Subcutaneous abdominal adipose tissue (tissue), 5 donors: ENCODE data around the gene CCNE1.

Experiments used
- H3K27ac ChIP-seq: one replicate; pipeline ENCODE4 v1.7.0; 2013; ENCODE audit warnings: low read depth, mild to moderate bottlenecking, inconsistent platforms, low read length, moderate library complexity
- H3K27me3 ChIP-seq, 5 donors: one replicate each; pipeline ENCODE4 v1.7.0; 2013; ENCODE audit warnings: low read length in 5 of 5, inconsistent platforms in 1 of 5; ENCODE audit not compliant: control insufficient read depth in 5 of 5, insufficient read depth in 4 of 5
- H3K36me3 ChIP-seq, 5 donors: one replicate each; pipeline ENCODE4 v1.7.0; 2013; ENCODE audit warnings: low read length in 5 of 5; ENCODE audit not compliant: control insufficient read depth in 5 of 5, insufficient read depth in 5 of 5
- H3K4me1 ChIP-seq, 5 donors: one replicate each; pipeline ENCODE4 v1.7.0; 2013; ENCODE audit warnings: low read length in 5 of 5, mild to moderate bottlenecking in 3 of 5, moderate library complexity in 1 of 5; ENCODE audit not compliant: control insufficient read depth in 5 of 5, insufficient read depth in 5 of 5
- H3K4me3 ChIP-seq, 5 donors: one replicate each; pipeline ENCODE4 v1.7.0; 2013; ENCODE audit warnings: low read length in 5 of 5, low read depth in 1 of 5
- H3K9ac ChIP-seq, 5 donors: one replicate each; pipeline ENCODE4 v1.7.0; 2013; ENCODE audit warnings: low read length in 5 of 5, mild to moderate bottlenecking in 4 of 5, moderate library complexity in 3 of 5
- H3K9me3 ChIP-seq, 5 donors: one replicate each; pipeline ENCODE4 v1.7.0; 2013; ENCODE audit warnings: low read length in 5 of 5; ENCODE audit not compliant: control insufficient read depth in 5 of 5
- donor health status: healthy.
- donor health status: healthy.
- donor health status: healthy.
- donor health status: healthy.
- donor health status: healthy.

Gene CCNE1

DNA sequence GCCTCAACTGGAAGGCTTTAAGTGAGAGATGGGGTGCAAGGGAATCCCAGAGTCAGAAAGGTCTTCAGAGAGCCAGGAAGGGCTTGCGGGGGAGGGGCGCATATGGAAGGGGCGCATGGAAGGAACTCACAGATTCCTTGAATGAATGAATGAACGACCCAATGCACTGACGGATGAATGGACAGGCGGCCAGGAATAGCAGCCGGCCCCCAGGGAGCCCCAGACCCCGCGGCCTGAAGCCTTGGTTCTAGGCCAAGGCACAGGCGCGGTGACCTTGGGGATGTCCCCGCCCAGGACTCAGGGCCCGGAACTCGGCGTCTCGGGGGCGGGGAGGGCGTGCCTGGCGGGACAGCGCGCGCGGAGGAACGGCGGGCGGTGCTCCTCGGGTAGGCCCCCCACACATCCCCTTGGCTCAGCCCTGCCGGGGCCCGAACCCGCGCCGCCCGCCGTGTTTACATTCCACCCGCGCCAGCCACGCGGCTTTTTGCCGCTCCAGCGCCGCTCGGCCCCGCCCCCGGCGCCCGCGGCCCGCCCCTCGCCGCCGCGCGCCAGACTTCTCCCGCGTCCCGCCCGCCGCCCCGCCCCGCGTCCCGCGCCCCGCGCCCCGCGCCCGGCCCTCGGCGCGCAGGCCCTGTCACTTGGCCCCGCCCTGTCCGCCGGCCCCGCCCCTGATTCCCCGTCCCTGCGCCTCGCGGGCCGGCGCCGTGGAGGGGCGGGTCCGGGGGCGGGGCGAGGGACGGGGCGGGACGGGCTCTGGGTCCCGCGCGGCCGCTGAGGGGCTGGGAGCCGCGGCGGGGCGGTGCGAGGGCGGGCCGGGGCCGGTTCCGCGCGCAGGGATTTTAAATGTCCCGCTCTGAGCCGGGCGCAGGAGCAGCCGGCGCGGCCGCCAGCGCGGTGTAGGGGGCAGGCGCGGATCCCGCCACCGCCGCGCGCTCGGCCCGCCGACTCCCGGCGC is at the start of gene CCNE1:
Gene CCNE1 (plus strand): TSS at position 867 of the 955 bp plus-strand sequence. CDS start 565 bp downstream, outside the sequence.
- Histone ChIP-seq H3K4me3 (peak within 1 kb of the TSS; percentile 19 to 63 (median 58)), H3K36me3 (no peaks in the 10 kb centered on the region), H3K27me3 (no peaks in the 10 kb centered on the region), H3K9ac (peak within 1 kb of the TSS in 3 of 5 donors; percentile 35 to 62 (median 37)), H3K4me1 (peaks cover 0 to 13% (median 11%) of the 10 kb centered on the region in 5 donors), H3K9me3 (no peaks in the 10 kb centered on the region), H3K27ac (no peak within 1 kb of the TSS)

DNA sequence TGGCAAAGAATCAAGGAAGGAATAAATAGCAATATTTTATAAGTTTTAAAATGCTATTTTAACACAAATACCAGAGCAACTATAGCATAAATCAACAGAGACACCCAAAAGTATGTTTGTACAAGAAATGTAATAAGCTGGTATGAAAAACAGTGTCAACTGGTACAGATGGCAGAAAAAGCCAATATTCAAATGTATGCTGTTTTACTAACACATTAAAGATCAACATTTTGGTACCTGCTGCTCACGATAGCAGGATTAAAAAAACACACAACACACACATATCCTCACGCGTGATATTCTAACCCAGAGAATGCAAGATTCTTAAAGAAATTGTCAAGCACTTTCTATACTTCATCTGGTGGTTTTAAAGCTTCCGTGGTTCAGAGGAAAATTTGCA is 48.6 kb upstream of the CCNE1 start:
- no peaks in the 10 kb centered on the region for H3K9me3 ChIP-seq
- H3K4me1 ChIP-seq: peaks cover 0 to 5% (median 4%) of the 10 kb centered on the region in 5 donors
- no peaks in the 10 kb centered on the region for H3K36me3 ChIP-seq
- H3K9ac ChIP-seq: no peak overlapping the region
- peaks cover 0 to 5% (median 0%) of the 10 kb centered on the region in 5 donors for H3K27me3 ChIP-seq
- no peak overlapping the region for H3K4me3 ChIP-seq
- H3K27ac ChIP-seq: no peak overlapping the region

DNA sequence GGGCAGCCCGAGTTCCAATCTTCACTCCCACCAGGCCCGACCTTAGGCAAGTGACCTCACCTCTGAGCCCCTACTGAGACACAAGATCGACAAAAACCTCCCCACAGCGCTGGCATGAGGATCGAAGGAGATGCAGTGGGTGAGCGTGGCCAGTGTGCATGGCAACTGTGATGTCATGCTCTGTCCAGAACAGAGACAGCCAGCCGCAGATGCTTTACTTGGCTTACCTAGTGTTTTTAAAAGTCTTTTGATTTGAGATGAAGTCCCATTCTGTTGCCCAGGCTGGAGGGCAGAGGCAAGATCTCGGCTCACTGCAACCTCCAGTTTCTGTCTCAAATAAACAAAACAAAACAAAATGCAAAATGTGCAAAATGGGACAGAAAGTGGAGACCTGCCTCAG is 47.4 kb upstream of the CCNE1 start:
- Histone ChIP-seq H3K27ac (no peak overlapping the region), H3K27me3 (peaks cover 0 to 5% (median 0%) of the 10 kb centered on the region in 5 donors), H3K36me3 (no peaks in the 10 kb centered on the region), H3K9ac (no peak overlapping the region), H3K4me1 (peaks cover 0 to 5% (median 4%) of the 10 kb centered on the region in 5 donors), H3K4me3 (no peak overlapping the region), H3K9me3 (no peaks in the 10 kb centered on the region)

DNA sequence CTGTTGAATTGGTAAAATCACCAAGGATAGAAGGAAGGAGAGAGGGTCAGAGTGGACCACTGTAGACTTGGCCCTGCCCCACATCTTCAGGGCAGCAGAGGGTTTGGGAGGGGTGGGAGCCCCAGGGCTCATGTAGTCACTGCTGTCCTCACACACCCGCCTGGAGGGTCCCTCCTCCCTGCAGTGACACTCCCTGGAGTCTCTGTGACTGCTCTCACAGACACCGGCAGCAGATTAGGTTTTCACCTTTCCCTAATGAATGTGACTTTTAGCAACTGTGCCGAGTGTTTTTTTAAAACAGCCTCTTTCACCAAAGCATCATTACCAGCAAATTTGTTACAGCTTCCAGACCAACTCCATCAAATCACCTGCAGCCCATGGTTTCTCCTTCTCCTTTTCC is 45.7 kb upstream of the CCNE1 start:
- H3K36me3 ChIP-seq: no peaks in the 10 kb centered on the region
- no peak overlapping the region for H3K9ac ChIP-seq
- no peaks in the 10 kb centered on the region for H3K9me3 ChIP-seq
- H3K27me3 ChIP-seq: peaks cover 0 to 3% (median 0%) of the 10 kb centered on the region in 5 donors
- H3K27ac ChIP-seq: no peak overlapping the region
- no peaks in the 10 kb centered on the region for H3K4me1 ChIP-seq
- H3K4me3 ChIP-seq: no peak overlapping the region

DNA sequence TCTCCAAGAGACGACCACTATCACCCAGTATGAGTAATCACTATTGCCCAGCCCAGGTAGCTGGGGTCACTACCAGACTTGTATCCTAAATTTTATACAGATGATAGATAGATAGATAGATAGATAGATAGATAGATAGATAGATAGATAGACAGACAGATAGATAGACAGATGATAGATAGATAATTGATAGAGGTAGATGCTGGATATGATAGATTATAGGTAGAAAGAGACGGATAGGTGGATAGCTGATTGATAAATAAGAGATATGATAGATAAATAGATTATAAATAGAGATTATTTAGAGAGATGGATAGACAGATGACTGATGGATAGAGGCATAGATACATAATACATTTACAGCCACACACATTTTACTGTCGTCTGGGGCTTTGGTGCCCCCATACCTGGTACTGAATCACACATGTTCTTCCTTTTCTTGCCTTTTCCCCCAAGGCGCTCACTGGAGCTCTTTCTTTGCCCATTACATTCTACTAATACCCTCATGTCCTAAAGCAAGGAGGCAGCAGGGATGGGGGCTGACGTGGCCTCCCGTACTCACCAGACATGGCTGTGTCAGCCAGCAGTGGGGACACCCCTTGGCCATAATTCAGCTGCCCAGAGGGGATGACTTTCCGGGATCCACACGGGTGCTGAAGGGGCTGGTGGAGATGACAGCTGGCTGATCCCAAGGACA is 44.6 kb upstream of the CCNE1 start:
- H3K4me1 ChIP-seq: no peaks in the 10 kb centered on the region
- no peak overlapping the region for H3K9ac ChIP-seq
- H3K9me3 ChIP-seq: no peaks in the 10 kb centered on the region
- H3K27ac ChIP-seq: no peak overlapping the region
- H3K4me3 ChIP-seq: no peak overlapping the region
- peaks cover 0 to 2% (median 0%) of the 10 kb centered on the region in 5 donors for H3K27me3 ChIP-seq
- no peaks in the 10 kb centered on the region for H3K36me3 ChIP-seq

DNA sequence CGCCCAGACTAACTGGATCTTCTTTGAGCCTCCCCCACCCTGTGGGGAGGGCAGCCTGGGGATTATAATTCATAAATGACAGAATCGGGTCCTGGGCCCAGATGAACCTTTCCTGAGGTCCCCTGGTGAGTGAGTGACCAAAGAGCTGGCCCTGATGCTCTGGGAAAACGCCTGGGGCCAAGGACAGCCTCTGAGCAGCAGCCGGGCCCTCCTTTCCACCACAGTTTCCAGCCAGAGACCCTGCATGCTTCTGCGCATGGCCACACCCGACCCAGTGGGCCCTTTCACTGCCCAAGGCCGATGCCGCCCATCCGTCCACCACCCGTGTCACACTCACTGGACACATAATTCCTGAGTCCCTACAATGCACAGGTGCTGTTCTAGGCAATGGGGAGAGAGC is 43.6 kb upstream of the CCNE1 start:
- H3K4me3 ChIP-seq: no peak overlapping the region

DNA sequence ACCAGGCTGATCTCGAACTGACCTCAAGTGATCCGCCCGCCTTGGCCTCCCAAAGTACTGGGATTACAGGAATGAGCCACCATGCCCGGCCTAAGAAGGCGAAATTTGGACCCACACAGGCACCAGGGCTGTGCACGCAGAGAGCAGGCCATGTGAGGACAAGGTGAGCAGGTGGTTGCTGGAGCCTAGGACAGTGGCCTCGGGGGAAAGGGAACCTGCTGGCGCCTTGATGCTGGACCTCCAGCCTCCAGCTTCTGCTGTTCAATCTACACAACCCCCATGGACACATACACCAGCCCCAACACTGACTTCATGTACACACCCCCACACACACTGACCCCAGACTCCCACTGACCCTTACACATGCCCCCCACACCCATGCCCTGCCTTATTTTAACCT is 41.8 kb upstream of the CCNE1 start:
- Histone ChIP-seq H3K27ac (no peak overlapping the region), H3K9me3 (no peaks in the 10 kb centered on the region), H3K4me3 (no peak overlapping the region), H3K4me1 (no peaks in the 10 kb centered on the region), H3K36me3 (no peaks in the 10 kb centered on the region), H3K27me3 (peaks cover 0 to 13% (median 0%) of the 10 kb centered on the region in 5 donors), H3K9ac (no peak overlapping the region)

More for the DNA sequence above, 43.6 kb upstream of the CCNE1 start:
- no peaks in the 10 kb centered on the region for H3K4me1 ChIP-seq
- H3K27me3 ChIP-seq: peaks cover 0 to 9% (median 0%) of the 10 kb centered on the region in 5 donors
- H3K9me3 ChIP-seq: no peaks in the 10 kb centered on the region
- no peak overlapping the region for H3K27ac ChIP-seq
- no peaks in the 10 kb centered on the region for H3K36me3 ChIP-seq
- H3K9ac ChIP-seq: no peak overlapping the region

DNA sequence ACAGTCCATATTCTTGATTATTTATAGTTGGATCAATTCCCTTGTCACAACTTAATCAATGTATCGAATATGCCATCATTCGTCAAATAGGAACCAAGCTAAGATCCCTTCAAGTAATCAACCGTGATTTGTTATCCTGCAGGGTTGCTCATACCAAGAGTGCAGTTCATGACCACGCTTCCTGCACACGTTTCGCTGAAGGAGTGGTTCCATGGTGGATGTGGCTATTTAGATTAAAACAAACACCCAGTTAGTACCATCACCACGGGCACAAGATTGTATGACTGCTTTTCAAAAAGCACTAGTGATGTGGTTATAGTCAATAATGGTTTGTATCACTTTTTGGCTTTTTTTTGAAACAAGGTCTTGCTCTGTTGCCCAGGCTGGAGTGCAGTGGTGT is 41.1 kb upstream of the CCNE1 start:
- Histone ChIP-seq H3K27me3 (peaks cover 0 to 16% (median 0%) of the 10 kb centered on the region in 5 donors), H3K36me3 (no peaks in the 10 kb centered on the region), H3K9me3 (no peaks in the 10 kb centered on the region), H3K4me3 (no peak overlapping the region), H3K27ac (no peak overlapping the region), H3K4me1 (no peaks in the 10 kb centered on the region), H3K9ac (no peak overlapping the region)

DNA sequence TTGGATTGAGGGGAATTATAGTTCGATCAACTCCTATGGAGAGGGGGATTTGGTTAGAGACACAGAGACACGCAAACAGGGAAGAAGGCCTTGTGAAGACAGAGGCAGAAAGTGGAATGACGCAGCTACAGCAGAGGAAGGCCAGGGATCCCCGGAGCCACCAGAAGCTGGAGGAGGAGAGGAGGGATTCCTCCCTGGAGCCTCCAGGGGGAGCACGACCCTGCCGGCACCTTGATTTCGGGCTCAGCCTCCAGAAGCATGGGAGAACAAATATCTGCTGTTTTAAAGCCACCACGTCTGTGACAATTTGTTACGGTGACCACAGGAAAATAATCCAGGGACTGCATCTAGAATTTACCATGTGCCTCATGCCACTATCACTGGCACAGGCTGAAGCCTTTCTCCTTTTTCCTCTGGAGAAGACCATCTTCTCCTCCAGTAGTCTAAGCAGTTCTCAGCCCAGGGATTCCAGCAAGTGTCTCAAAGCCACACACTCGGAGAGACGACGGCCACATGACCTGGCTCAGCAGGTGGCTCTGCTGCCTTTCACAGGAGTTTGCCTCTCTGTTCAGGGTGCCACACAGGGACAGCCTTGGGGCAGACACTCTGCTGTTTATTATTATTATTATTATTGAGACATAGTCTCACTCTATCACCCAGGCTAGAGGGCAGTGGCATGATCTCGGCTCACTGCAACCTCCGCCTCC is 39.9 kb upstream of the CCNE1 start:
- no peaks in the 10 kb centered on the region for H3K4me1 ChIP-seq
- no peaks in the 10 kb centered on the region for H3K36me3 ChIP-seq
- no peak overlapping the region for H3K9ac ChIP-seq
- H3K4me3 ChIP-seq: no peak overlapping the region
- H3K27me3 ChIP-seq: peaks cover 0 to 16% (median 0%) of the 10 kb centered on the region in 5 donors
- H3K27ac ChIP-seq: no peak overlapping the region
- H3K9me3 ChIP-seq: no peaks in the 10 kb centered on the region
